HepG2 (cell line): ENCODE results near the gene ELMO2. TPM values are rescaled to one million over a fixed set of nuclear protein-coding genes. Genes with fewer than 3 reads are reported as not detected.
A peak's percentile ranks its signal among the peaks of the same experiment; 100 is the strongest.

ENCODE experiments used
- HHEX ChIP-seq: IDR thresholded peaks from 2 replicates; pipeline ENCODE4 v1.6.1; 2016; ENCODE audit warnings: control low read depth
- JARID2 ChIP-seq: sonication (generic); formaldehyde crosslinking; IDR thresholded peaks from 2 replicates; pipeline ENCODE4 v1.8.1; 2023; ENCODE audit warnings: missing genetic modification reagents, inconsistent platforms; ENCODE audit not compliant: insufficient replicate concordance
- MAX ChIP-seq: IDR thresholded peaks from 2 replicates; pipeline ENCODE4 v1.6.1; 2012; ENCODE audit warnings: inconsistent platforms
- MEF2D ChIP-seq: sonication (generic); formaldehyde crosslinking; IDR thresholded peaks from 2 replicates; pipeline ENCODE4 v1.5.1; 2020; ENCODE audit warnings: mild to moderate bottlenecking, missing genetic modification reagents
- NFYB ChIP-seq: sonication (generic); formaldehyde crosslinking; IDR thresholded peaks from 2 replicates; pipeline ENCODE4 v1.4.0; 2020; ENCODE audit warnings: missing genetic modification reagents
- PHF21A ChIP-seq: sonication (generic); formaldehyde crosslinking; IDR thresholded peaks from 2 replicates; pipeline ENCODE4 v1.5.0; 2020; ENCODE audit warnings: mild to moderate bottlenecking, missing genetic modification reagents
- PPARG ChIP-seq: conservative IDR thresholded peaks from 2 replicates; pipeline ENCODE4 v1.6.1; 2016; ENCODE audit warnings: missing biosample characterization, missing genetic modification reagents
- RERE ChIP-seq: IDR thresholded peaks from 2 replicates; pipeline ENCODE4 v1.6.1; 2016; ENCODE audit warnings: low read depth, missing genetic modification reagents, missing compliant biosample characterization
- SOX13 ChIP-seq, 3 experiments: fragments of 450-650 bp in 1 of 3; sonication (generic) in 1 of 3; formaldehyde crosslinking in 1 of 3; IDR thresholded peaks in 2 of 3; conservative IDR thresholded peaks in 1 of 3; 2 replicates each; pipeline versions ENCODE4 v1.5.0 to v1.6.1; 2016 to 2020; ENCODE audit warnings: antibody characterized with exemption in 1 of 3, mild to moderate bottlenecking in 1 of 3, missing compliant biosample characterization in 1 of 3, missing genetic modification reagents in 1 of 3, moderate library complexity in 1 of 3
- TSC22D2 ChIP-seq: sonication (generic); formaldehyde crosslinking; IDR thresholded peaks from 2 replicates; pipeline ENCODE4 v1.5.1; 2020; ENCODE audit warnings: missing genetic modification reagents, mild to moderate bottlenecking, borderline replicate concordance
- ZBTB43 ChIP-seq: sonication (generic); formaldehyde crosslinking; conservative IDR thresholded peaks from 2 replicates; pipeline ENCODE4 v1.4.0; 2020; ENCODE audit warnings: missing genetic modification reagents
- ZNF746 ChIP-seq: sonication (generic); formaldehyde crosslinking; IDR thresholded peaks from 2 replicates; pipeline ENCODE4 v1.8.0; 2022; ENCODE audit warnings: mild to moderate bottlenecking, missing genetic modification reagents
- polyA plus RNA-seq, 8 experiments: library from polyadenylated mRNA; depleted of rRNA in 3 of 8; stranded (reverse) in 7 of 8; unstranded in 1 of 8; fragments of >200 nt; fragmentation: Illumina TruSeq in 4 of 8; extraction: Trizol in 4 of 8; gene quantifications; 2 replicates each; pipeline versions ENCODE4 v1.2.1 to v1.2.3, GENCODE V29; 2011 to 2016; ENCODE audit warnings: low read depth in 4 of 8, missing spikeins in 1 of 8, mixed read lengths in 1 of 8; ENCODE audit not compliant: insufficient read depth in 1 of 8
- total RNA-seq, 5 experiments: library from RNA; depleted of rRNA; stranded (reverse); fragments of >200 nt; fragmentation: Illumina TruSeq; extraction: Trizol; gene quantifications; 2 replicates each; pipeline ENCODE4 v1.2.3, GENCODE V29; 2016; ENCODE audit warnings: low read depth in 1 of 5
- TF ChIP-seq, protein P1 (sequence below): sonication (generic); formaldehyde crosslinking; IDR thresholded peaks from 2 replicates; pipeline ENCODE4 v1.5.0; 2020; ENCODE audit warnings: missing genetic modification reagents
- TF ChIP-seq, protein P2 (sequence below): sonication (generic); formaldehyde crosslinking; IDR thresholded peaks from 2 replicates; pipeline ENCODE4 v1.9.0; 2021; ENCODE audit warnings: missing genetic modification reagents, borderline replicate concordance
- TF ChIP-seq, protein P3 (sequence below): sonication (generic); formaldehyde crosslinking; IDR thresholded peaks from 2 replicates; pipeline ENCODE4 v1.4.0; 2020; ENCODE audit warnings: missing genetic modification reagents
- TF ChIP-seq, protein P4 (sequence below): sonication (generic); formaldehyde crosslinking; IDR thresholded peaks from 2 replicates; pipeline ENCODE4 v1.5.1; 2020; ENCODE audit warnings: missing genetic modification reagents, mild to moderate bottlenecking, borderline replicate concordance

ELMO2 gene
- total and polyA plus RNA-seq, 2 of the 13 experiments (the other 11 are each of a cell fraction or from before 2014, with no cell fraction given): 30.6 to 35.7 TPM

- TF ChIP-seq, protein P1, sequence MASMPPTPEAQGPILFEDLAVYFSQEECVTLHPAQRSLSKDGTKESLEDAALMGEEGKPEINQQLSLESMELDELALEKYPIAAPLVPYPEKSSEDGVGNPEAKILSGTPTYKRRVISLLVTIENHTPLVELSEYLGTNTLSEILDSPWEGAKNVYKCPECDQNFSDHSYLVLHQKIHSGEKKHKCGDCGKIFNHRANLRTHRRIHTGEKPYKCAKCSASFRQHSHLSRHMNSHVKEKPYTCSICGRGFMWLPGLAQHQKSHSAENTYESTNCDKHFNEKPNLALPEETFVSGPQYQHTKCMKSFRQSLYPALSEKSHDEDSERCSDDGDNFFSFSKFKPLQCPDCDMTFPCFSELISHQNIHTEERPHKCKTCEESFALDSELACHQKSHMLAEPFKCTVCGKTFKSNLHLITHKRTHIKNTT (CRISPR knock-in tag): no peak
- no peak for TF ChIP-seq NFYB (CRISPR knock-in tag)
- TF ChIP-seq HHEX (CRISPR knock-in tag): no peak
- no peak for TF ChIP-seq ZNF746 (CRISPR knock-in tag)
- no peak for TF ChIP-seq SOX13 (IDR thresholded peaks at IDR 0.05)
- TF ChIP-seq SOX13 (CRISPR knock-in tag; conservative IDR thresholded peaks at IDR 0.05 in 1 of 2, IDR thresholded peaks at IDR 0.05 in 1 of 2): no peak
- no peak for TF ChIP-seq JARID2
- TF ChIP-seq, protein P2, sequence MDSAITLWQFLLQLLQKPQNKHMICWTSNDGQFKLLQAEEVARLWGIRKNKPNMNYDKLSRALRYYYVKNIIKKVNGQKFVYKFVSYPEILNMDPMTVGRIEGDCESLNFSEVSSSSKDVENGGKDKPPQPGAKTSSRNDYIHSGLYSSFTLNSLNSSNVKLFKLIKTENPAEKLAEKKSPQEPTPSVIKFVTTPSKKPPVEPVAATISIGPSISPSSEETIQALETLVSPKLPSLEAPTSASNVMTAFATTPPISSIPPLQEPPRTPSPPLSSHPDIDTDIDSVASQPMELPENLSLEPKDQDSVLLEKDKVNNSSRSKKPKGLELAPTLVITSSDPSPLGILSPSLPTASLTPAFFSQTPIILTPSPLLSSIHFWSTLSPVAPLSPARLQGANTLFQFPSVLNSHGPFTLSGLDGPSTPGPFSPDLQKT (CRISPR knock-in tag): no peak
- TF ChIP-seq TSC22D2 (CRISPR knock-in tag): no peak
- TF ChIP-seq PPARG (CRISPR knock-in tag): no peak
- no peak for TF ChIP-seq ZBTB43 (CRISPR knock-in tag)
- TF ChIP-seq, protein P3, sequence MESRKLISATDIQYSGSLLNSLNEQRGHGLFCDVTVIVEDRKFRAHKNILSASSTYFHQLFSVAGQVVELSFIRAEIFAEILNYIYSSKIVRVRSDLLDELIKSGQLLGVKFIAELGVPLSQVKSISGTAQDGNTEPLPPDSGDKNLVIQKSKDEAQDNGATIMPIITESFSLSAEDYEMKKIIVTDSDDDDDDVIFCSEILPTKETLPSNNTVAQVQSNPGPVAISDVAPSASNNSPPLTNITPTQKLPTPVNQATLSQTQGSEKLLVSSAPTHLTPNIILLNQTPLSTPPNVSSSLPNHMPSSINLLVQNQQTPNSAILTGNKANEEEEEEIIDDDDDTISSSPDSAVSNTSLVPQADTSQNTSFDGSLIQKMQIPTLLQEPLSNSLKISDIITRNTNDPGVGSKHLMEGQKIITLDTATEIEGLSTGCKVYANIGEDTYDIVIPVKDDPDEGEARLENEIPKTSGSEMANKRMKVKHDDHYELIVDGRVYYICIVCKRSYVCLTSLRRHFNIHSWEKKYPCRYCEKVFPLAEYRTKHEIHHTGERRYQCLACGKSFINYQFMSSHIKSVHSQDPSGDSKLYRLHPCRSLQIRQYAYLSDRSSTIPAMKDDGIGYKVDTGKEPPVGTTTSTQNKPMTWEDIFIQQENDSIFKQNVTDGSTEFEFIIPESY: peak; percentile 58; the same call in 1 of the 2 replicates
- no peak for TF ChIP-seq RERE (CRISPR knock-in tag)
- no peak for TF ChIP-seq MAX
- no peak for TF ChIP-seq MEF2D (CRISPR knock-in tag)
- TF ChIP-seq, protein P4, sequence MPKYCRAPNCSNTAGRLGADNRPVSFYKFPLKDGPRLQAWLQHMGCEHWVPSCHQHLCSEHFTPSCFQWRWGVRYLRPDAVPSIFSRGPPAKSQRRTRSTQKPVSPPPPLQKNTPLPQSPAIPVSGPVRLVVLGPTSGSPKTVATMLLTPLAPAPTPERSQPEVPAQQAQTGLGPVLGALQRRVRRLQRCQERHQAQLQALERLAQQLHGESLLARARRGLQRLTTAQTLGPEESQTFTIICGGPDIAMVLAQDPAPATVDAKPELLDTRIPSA (CRISPR knock-in tag): no peak
- TF ChIP-seq PHF21A (CRISPR knock-in tag): no peak
These were observed 56.0 kb downstream of the ELMO2 start (continued) for GRCh38 chr20:46350201-46350985.
